ENCODE results near the gene FSHR. TPM values are rescaled to one million over a fixed set of nuclear protein-coding genes. Genes with fewer than 3 reads are reported as not detected.

Gene FSHR
- total RNA-seq, 1 donor from 2014 or later: not detected

GRCh38 chr2:49043405-49043982 lies 110.8 kb downstream of the FSHR start:
- Histone ChIP-seq H3K36me3 (no peaks in the 10 kb centered on the region), H3K4me1 (no peaks in the 10 kb centered on the region), H3K27me3 (no peaks in the 10 kb centered on the region), H3K9me3 (no peaks in the 10 kb centered on the region), H3K27ac (no peak overlapping the region), H3K4me3 (no peak overlapping the region)
- DNase-seq (ENCODE audit: extremely low spot score in 2 of 2): no peak
- intact Hi-C loops (cut with DNase I): no loop called here
- TF ChIP-seq POLR2A (IDR thresholded peaks at IDR 0.05) (no peak), CTCF (IDR thresholded peaks at IDR 0.05) (no peak), POLR2AphosphoS5 (IDR thresholded peaks at IDR 0.05; ENCODE audit: insufficient read depth in 1 of 2, low read depth in 1 of 2) (no peak)

GRCh38 chr2:49042488-49042887 lies 111.8 kb downstream of the FSHR start:
- H3K4me3 ChIP-seq: no peak overlapping the region
- no peaks in the 10 kb centered on the region for H3K4me1 ChIP-seq
- no peaks in the 10 kb centered on the region for H3K36me3 ChIP-seq
- no peak overlapping the region for H3K27ac ChIP-seq
- intact Hi-C loops (cut with DNase I): no loop called here
- TF ChIP-seq POLR2AphosphoS5 (IDR thresholded peaks at IDR 0.05; ENCODE audit: insufficient read depth in 1 of 2, low read depth in 1 of 2): no peak
- no peak for TF ChIP-seq CTCF (IDR thresholded peaks at IDR 0.05)
- no peak for TF ChIP-seq POLR2A (IDR thresholded peaks at IDR 0.05)
- no peak for DNase-seq (ENCODE audit: extremely low spot score in 2 of 2)
- H3K27me3 ChIP-seq: no peaks in the 10 kb centered on the region
- no peaks in the 10 kb centered on the region for H3K9me3 ChIP-seq

- Histone ChIP-seq H3K27me3 (no peaks in the 10 kb centered on the region), H3K27ac (no peak overlapping the region), H3K4me1 (no peaks in the 10 kb centered on the region), H3K36me3 (no peaks in the 10 kb centered on the region), H3K9me3 (no peaks in the 10 kb centered on the region), H3K4me3 (no peak overlapping the region)
- no peak for DNase-seq (ENCODE audit: extremely low spot score in 2 of 2)
- intact Hi-C loops (cut with DNase I): no loop called here
- no peak for TF ChIP-seq POLR2A (IDR thresholded peaks at IDR 0.05)
- no peak for TF ChIP-seq POLR2AphosphoS5 (IDR thresholded peaks at IDR 0.05; ENCODE audit: insufficient read depth in 1 of 2, low read depth in 1 of 2)
- no peak for TF ChIP-seq CTCF (IDR thresholded peaks at IDR 0.05)
These were observed 113.3 kb downstream of the FSHR start for GRCh38 chr2:49041061-49041460.

GRCh38 chr2:49037197-49037596 lies 117.1 kb downstream of the FSHR start:
- no peak overlapping the region for H3K4me3 ChIP-seq
- no peak overlapping the region for H3K27ac ChIP-seq
- DNase-seq (ENCODE audit: extremely low spot score in 2 of 2): no peak
- H3K36me3 ChIP-seq: no peaks in the 10 kb centered on the region
- H3K4me1 ChIP-seq: no peaks in the 10 kb centered on the region
- TF ChIP-seq CTCF (IDR thresholded peaks at IDR 0.05) (no peak), POLR2AphosphoS5 (IDR thresholded peaks at IDR 0.05; ENCODE audit: insufficient read depth in 1 of 2, low read depth in 1 of 2) (no peak), POLR2A (IDR thresholded peaks at IDR 0.05) (no peak)
- H3K27me3 ChIP-seq: no peaks in the 10 kb centered on the region
- H3K9me3 ChIP-seq: no peaks in the 10 kb centered on the region
- intact Hi-C loops (cut with DNase I): no loop called here

GRCh38 chr2:49035481-49035880 lies 118.8 kb downstream of the FSHR start:
- H3K4me3 ChIP-seq: no peak overlapping the region
- TF ChIP-seq CTCF (IDR thresholded peaks at IDR 0.05) (no peak), POLR2A (IDR thresholded peaks at IDR 0.05) (no peak), POLR2AphosphoS5 (IDR thresholded peaks at IDR 0.05; ENCODE audit: insufficient read depth in 1 of 2, low read depth in 1 of 2) (no peak)
- H3K4me1 ChIP-seq: no peaks in the 10 kb centered on the region
- H3K27me3 ChIP-seq: no peaks in the 10 kb centered on the region
- intact Hi-C loops (cut with DNase I): no loop called here
- H3K9me3 ChIP-seq: no peaks in the 10 kb centered on the region
- H3K36me3 ChIP-seq: no peaks in the 10 kb centered on the region
- DNase-seq (ENCODE audit: extremely low spot score in 2 of 2): no peak
- H3K27ac ChIP-seq: no peak overlapping the region
